ENCODE measurements around the gene MISP3. TPM values are rescaled to one million over a fixed set of nuclear protein-coding genes. Genes with fewer than 3 reads are reported as not detected.

Gene MISP3
- total and polyA plus RNA-seq, 2 of the 8 experiments (the other 6 are each of a cell fraction or from before 2014, with no cell fraction given), result 0.74 to 1.4 TPM

DNA sequence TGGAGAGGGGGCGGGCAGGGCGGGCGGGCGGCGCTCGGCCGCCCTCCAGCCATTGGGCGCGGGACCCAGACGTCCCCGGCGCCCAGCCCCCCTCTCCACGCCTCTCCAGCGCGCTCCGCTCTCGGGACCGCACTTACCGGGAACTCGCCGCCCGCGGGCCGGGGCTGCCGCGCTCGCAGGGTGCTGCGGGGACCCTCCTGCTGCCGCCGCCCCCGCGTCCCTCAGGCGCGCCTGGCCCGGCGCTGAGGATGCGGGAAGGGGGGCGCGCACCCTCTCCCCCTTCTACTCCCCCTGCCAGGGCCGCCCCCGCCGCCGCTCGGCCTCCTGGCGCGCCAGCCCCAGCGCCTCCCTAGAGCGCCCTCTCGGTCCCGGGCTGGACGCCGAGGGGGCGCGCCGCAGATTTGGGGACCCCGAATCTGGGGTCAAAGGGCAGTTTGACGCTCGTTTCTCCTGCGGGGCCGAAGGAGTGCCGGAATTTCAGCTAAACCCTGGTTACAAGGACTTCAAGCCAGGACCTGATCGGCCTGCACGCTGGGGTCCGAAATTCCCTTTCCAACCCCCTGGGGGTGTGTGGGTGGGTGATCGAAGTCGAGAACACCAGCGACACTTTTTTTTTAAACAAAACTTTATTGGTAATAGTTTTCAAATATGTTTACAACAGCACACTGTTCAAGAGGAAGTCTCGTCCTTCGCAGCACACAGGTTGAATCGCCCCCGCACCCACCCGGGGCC, 18.7 kb downstream of the MISP3 start (continued):
- TF ChIP-seq PHF8 (conservative IDR thresholded peaks at IDR 0.05; ENCODE audit: low read depth, low read length) (0 out of 2 replicates have a peak, but pooled peaks have one; percentile 33), CTBP2 (IDR thresholded peaks at IDR 0.05; ENCODE audit: borderline replicate concordance, insufficient read depth, insufficient read length, low read length) (no peak)
- TF ChIP-seq, protein P1, sequence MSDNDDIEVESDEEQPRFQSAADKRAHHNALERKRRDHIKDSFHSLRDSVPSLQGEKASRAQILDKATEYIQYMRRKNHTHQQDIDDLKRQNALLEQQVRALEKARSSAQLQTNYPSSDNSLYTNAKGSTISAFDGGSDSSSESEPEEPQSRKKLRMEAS (IDR thresholded peaks at IDR 0.05), result 0 out of 2 replicates have a peak, but pooled peaks have one; percentile 11
